Measurements from ENCODE around the gene BLOC1S5. TPM values are rescaled to one million over a fixed set of nuclear protein-coding genes. Genes with fewer than 3 reads are reported as not detected.
A peak's percentile ranks its signal among the peaks of the same experiment; 100 is the strongest.

Gene BLOC1S5, protein sequence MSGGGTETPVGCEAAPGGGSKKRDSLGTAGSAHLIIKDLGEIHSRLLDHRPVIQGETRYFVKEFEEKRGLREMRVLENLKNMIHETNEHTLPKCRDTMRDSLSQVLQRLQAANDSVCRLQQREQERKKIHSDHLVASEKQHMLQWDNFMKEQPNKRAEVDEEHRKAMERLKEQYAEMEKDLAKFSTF
- polyA plus RNA-seq (2012; rRNA removed), result 4.2 and 4.4 TPM in 2 replicates
- polyA plus RNA-seq (2012; cell fraction: cytosol; rRNA removed), result 6.4 and 6.6 TPM in 2 replicates
- polyA plus RNA-seq (2012; cell fraction: nucleus; rRNA removed), result 0.68 and 1.5 TPM in 2 replicates

DNA sequence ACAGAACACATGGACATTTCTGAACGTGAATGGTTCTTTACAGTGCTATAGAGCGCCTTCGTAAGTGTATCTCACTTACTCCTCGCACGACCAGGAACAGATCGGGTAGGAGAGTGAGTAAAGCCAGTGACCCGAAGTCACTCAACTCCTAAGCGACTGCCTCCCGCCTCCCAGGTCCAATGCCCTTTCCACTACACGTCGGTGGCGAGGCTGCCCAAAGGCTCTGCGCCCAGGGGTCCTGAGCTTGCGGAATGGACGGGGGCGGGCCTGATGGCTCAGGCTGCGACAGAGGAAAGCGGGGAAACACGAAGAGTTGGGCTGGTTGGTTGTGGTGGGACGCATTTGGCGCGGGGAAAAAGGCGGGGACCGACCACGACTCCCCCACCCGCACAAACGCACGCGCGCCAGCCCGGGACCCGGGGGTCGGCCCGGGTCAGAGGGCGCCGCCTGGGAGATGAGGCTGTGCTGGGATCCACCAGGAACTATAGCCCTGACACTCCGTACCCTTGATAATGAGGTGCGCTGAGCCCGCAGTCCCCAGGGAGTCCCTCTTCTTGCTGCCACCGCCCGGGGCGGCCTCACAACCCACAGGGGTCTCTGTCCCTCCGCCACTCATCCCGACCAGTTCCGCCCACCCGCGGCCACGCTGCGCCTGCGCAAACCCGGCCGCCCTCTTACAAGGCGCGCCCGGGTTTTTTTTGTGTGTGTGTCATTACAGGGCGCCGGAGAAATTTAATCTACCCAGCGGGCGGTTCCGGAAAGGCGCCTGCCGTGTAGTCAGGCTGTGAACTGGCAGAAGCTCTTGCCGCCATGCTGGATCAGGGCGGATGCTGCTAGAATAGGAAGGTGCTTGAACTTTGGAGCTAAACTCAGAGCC, at the start of gene BLOC1S5:
TSS of gene BLOC1S5 (minus strand) at position 629 of the 877 bp plus-strand sequence. CDS start at position 616, 13 bp downstream.
- Histone ChIP-seq H3K9me2 (no peaks in the 10 kb centered on the region), H3K9ac (peak within 1 kb of the TSS; percentile 87), H3K4me1 (ENCODE audit: control insufficient read depth in 1 of 2, insufficient read depth in 2 of 2, low read depth in 1 of 2, low read length in 1 of 2) (no peaks in the 10 kb centered on the region; a peak in 3 of 4 replicates), H3K36me3 (replicated peaks in 1 of 2; ENCODE audit: control insufficient read depth in 1 of 2, insufficient read depth in 2 of 2, low read length in 1 of 2) (peaks cover 12 to 22% of the 10 kb centered on the region in 2 experiments), H3K4me2 (peak within 1 kb of the TSS; percentile 94), H3K79me2 (ENCODE audit: insufficient read depth) (peaks cover 5% of the 10 kb centered on the region; the same call in 1 of the 2 replicates), H3K9me3 (no peaks in the 10 kb centered on the region), H3K4me3 (ENCODE audit: low read depth in 2 of 2, low read length in 1 of 2) (peak within 1 kb of the TSS; percentile 91 to 97), H3F3A (replicated peaks; ENCODE audit: insufficient read depth) (peaks cover 4% of the 10 kb centered on the region), H4K20me1 (ENCODE audit: insufficient read depth) (no peaks in the 10 kb centered on the region), H3K27me3 (ENCODE audit: insufficient read depth) (no peaks in the 10 kb centered on the region), H2AFZ (ENCODE audit: low read depth) (peak within 1 kb of the TSS; percentile 99), H3K27ac (ENCODE audit: low read depth in 2 of 2, low read length in 1 of 2) (peak within 1 kb of the TSS; percentile 73 to 85)
- CTCF ChIA-PET, result interaction anchor here (0.6 to 1.3 kb wide), 3 partner anchors 10 to 341 kb away, joined by 3 to 4 read pairs (median 3); no protein-coding TSS in a partner anchor
- peak; percentile 94 for DNase-seq
- POLR2A ChIA-PET, result interaction anchor here (0.8 to 1.3 kb wide), 2 partner anchors 38 kb away, joined by 4 to 7 read pairs; partner anchors contain the start of gene EEF1E1
- 0% methylated on average over 18 of the region's 64 CpGs for WGBS (ENCODE audit: low lambda C conversion rate)
- TF ChIP-seq, protein P1, sequence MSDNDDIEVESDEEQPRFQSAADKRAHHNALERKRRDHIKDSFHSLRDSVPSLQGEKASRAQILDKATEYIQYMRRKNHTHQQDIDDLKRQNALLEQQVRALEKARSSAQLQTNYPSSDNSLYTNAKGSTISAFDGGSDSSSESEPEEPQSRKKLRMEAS (IDR thresholded peaks at IDR 0.05; ENCODE audit: low read depth), result peak; percentile 58
- TF ChIP-seq, protein P2, sequence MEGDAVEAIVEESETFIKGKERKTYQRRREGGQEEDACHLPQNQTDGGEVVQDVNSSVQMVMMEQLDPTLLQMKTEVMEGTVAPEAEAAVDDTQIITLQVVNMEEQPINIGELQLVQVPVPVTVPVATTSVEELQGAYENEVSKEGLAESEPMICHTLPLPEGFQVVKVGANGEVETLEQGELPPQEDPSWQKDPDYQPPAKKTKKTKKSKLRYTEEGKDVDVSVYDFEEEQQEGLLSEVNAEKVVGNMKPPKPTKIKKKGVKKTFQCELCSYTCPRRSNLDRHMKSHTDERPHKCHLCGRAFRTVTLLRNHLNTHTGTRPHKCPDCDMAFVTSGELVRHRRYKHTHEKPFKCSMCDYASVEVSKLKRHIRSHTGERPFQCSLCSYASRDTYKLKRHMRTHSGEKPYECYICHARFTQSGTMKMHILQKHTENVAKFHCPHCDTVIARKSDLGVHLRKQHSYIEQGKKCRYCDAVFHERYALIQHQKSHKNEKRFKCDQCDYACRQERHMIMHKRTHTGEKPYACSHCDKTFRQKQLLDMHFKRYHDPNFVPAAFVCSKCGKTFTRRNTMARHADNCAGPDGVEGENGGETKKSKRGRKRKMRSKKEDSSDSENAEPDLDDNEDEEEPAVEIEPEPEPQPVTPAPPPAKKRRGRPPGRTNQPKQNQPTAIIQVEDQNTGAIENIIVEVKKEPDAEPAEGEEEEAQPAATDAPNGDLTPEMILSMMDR (IDR thresholded peaks at IDR 0.05), result peak; percentile 26
- peak; percentile 79 for TF ChIP-seq GABPA (IDR thresholded peaks at IDR 0.05; ENCODE audit: low read depth)
- no peak for TF ChIP-seq FOXM1 (IDR thresholded peaks at IDR 0.05; ENCODE audit: low read depth)
- TF ChIP-seq, protein P3, sequence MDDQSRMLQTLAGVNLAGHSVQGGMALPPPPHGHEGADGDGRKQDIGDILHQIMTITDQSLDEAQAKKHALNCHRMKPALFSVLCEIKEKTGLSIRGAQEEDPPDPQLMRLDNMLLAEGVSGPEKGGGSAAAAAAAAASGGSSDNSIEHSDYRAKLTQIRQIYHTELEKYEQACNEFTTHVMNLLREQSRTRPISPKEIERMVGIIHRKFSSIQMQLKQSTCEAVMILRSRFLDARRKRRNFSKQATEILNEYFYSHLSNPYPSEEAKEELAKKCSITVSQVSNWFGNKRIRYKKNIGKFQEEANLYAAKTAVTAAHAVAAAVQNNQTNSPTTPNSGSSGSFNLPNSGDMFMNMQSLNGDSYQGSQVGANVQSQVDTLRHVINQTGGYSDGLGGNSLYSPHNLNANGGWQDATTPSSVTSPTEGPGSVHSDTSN (IDR thresholded peaks at IDR 0.05), result peak; percentile 32; the same call in 1 of the 2 replicates
- TF ChIP-seq TCF12 (IDR thresholded peaks at IDR 0.05), result peak; percentile 36; the same call in 1 of the 2 replicates
- TF ChIP-seq TAF1 (IDR thresholded peaks at IDR 0.05; ENCODE audit: borderline replicate concordance, low read depth, low read length), result peak; percentile 61
- TF ChIP-seq POLR2AphosphoS5 (IDR thresholded peaks at IDR 0.05; ENCODE audit: low read depth, low read length), result peak; percentile 82
- TF ChIP-seq CHD2 (IDR thresholded peaks at IDR 0.05; ENCODE audit: low read length, partially characterized antibody), result no peak
- TF ChIP-seq, protein P4, sequence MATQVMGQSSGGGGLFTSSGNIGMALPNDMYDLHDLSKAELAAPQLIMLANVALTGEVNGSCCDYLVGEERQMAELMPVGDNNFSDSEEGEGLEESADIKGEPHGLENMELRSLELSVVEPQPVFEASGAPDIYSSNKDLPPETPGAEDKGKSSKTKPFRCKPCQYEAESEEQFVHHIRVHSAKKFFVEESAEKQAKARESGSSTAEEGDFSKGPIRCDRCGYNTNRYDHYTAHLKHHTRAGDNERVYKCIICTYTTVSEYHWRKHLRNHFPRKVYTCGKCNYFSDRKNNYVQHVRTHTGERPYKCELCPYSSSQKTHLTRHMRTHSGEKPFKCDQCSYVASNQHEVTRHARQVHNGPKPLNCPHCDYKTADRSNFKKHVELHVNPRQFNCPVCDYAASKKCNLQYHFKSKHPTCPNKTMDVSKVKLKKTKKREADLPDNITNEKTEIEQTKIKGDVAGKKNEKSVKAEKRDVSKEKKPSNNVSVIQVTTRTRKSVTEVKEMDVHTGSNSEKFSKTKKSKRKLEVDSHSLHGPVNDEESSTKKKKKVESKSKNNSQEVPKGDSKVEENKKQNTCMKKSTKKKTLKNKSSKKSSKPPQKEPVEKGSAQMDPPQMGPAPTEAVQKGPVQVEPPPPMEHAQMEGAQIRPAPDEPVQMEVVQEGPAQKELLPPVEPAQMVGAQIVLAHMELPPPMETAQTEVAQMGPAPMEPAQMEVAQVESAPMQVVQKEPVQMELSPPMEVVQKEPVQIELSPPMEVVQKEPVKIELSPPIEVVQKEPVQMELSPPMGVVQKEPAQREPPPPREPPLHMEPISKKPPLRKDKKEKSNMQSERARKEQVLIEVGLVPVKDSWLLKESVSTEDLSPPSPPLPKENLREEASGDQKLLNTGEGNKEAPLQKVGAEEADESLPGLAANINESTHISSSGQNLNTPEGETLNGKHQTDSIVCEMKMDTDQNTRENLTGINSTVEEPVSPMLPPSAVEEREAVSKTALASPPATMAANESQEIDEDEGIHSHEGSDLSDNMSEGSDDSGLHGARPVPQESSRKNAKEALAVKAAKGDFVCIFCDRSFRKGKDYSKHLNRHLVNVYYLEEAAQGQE (IDR thresholded peaks at IDR 0.05; ENCODE audit: low read depth, low read length), result no peak
- TF ChIP-seq RXRA (IDR thresholded peaks at IDR 0.05; ENCODE audit: borderline replicate concordance, low read depth), result no peak
- TF ChIP-seq, protein P5, sequence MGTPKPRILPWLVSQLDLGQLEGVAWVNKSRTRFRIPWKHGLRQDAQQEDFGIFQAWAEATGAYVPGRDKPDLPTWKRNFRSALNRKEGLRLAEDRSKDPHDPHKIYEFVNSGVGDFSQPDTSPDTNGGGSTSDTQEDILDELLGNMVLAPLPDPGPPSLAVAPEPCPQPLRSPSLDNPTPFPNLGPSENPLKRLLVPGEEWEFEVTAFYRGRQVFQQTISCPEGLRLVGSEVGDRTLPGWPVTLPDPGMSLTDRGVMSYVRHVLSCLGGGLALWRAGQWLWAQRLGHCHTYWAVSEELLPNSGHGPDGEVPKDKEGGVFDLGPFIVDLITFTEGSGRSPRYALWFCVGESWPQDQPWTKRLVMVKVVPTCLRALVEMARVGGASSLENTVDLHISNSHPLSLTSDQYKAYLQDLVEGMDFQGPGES (IDR thresholded peaks at IDR 0.05; ENCODE audit: low read depth, low read length), result no peak
- TF ChIP-seq NRF1 (IDR thresholded peaks at IDR 0.05; ENCODE audit: low read depth, low read length), result peak; percentile 84
- no peak for TF ChIP-seq TEAD4 (IDR thresholded peaks at IDR 0.05; ENCODE audit: borderline replicate concordance, insufficient read depth)
- no peak for TF ChIP-seq MEF2A (IDR thresholded peaks at IDR 0.05; ENCODE audit: borderline replicate concordance, low read depth)
- no peak for TF ChIP-seq EZH2phosphoT487 (IDR thresholded peaks at IDR 0.05; ENCODE audit: borderline replicate concordance, low read depth)
- TF ChIP-seq NFIC (IDR thresholded peaks at IDR 0.05; ENCODE audit: borderline replicate concordance), result no peak
- TF ChIP-seq GATA2 (CRISPR knock-in tag; IDR thresholded peaks at IDR 0.05), result peak; percentile 26; the same call in 1 of the 2 replicates
- peak; percentile 76 for TF ChIP-seq MXI1 (IDR thresholded peaks at IDR 0.05; ENCODE audit: low read depth, low read length)
- TF ChIP-seq, protein P6, sequence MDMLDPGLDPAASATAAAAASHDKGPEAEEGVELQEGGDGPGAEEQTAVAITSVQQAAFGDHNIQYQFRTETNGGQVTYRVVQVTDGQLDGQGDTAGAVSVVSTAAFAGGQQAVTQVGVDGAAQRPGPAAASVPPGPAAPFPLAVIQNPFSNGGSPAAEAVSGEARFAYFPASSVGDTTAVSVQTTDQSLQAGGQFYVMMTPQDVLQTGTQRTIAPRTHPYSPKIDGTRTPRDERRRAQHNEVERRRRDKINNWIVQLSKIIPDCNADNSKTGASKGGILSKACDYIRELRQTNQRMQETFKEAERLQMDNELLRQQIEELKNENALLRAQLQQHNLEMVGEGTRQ (IDR thresholded peaks at IDR 0.05; ENCODE audit: borderline replicate concordance, low read depth, low read length), result no peak

All from SK-N-SH (cell line).